CD4-positive, alpha-beta T cell treated with Interleukin-6 at 100 ng/mL for 8 hours (primary cell): ENCODE measurements around the gene TXNDC9.
A peak's percentile ranks its signal among the peaks of the same experiment; 100 is the strongest.
"Not testable (repeated sequence)": the region's sequence is repeated elsewhere in the genome, so short reads cannot be mapped to it uniquely, and the experiment has no call there.

Experiments used
- DNase-seq: peaks from one replicate; pipeline ENCODE4 v3.0.0-alpha.2; 2020; ENCODE audit warnings: mixed read lengths, low spot score

The TXNDC9 gene, protein sequence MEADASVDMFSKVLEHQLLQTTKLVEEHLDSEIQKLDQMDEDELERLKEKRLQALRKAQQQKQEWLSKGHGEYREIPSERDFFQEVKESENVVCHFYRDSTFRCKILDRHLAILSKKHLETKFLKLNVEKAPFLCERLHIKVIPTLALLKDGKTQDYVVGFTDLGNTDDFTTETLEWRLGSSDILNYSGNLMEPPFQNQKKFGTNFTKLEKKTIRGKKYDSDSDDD

DNA sequence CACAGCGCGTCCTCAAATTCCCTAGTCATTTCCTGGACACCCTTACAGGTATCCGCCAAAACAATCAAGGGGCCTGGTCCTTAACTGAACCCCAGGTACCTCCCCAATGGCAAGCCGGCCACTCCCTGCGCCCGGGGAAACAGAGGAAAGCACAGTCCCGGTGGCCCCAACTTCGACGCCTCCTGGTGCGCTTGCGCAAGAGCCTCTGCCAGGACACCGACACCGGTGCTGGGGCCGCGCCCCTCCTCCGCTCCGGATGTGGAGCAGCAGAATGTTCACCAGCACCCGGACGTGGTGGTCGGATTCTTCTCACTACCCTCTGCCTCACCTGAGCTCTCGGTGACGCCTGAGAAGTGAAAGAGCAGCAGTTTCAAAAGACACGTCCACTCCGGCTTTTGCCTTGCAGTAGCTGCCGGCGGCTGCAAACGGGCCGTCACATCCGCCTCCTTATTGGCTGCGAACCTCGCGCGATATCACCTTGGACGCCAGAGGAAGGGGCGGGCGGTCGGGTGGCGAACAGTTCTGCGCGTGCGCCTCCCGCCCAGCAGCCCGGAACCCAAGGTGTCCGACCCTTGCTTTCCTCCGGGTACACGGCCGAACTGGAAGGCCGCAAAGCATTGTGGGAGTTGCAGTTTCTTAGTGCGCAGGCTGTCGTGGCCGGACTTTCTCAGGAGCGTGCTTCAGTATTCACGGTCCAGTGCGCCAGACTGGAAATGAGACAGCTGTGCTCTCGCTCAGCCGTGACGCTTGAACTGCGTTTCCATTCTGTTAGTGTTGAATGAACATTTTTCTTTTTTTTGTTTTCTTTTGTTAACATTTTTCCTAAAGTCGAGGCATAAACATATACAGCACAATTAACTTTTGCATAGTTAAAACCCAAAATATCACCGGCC lies at the start of gene TXNDC9:
Gene TXNDC9, minus strand, starts transcription at position 423 of the 893 bp plus-strand sequence. CDS start 3,123 bp downstream, outside the sequence.
- DNase-seq, result peak; percentile 99

DNA sequence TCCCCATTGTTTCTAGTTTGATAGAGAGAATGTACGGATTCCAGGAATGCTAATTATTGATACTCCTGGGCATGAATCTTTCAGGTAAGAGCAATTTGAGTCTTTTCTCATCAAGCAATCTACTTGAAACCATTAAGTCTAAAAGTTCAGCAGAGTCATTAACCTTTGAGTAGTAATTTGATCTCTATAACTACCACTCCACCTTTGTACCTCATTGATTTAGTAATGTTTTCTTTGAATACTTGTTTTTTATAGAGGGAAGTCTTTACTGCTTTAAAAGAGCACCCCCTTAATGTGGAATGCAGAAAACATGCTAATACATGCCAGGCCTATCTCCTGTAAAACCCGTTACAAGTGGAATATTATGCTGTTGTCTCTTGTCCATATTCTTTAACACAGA lies 46.0 kb upstream of the TXNDC9 start:
- no peak for DNase-seq

DNA sequence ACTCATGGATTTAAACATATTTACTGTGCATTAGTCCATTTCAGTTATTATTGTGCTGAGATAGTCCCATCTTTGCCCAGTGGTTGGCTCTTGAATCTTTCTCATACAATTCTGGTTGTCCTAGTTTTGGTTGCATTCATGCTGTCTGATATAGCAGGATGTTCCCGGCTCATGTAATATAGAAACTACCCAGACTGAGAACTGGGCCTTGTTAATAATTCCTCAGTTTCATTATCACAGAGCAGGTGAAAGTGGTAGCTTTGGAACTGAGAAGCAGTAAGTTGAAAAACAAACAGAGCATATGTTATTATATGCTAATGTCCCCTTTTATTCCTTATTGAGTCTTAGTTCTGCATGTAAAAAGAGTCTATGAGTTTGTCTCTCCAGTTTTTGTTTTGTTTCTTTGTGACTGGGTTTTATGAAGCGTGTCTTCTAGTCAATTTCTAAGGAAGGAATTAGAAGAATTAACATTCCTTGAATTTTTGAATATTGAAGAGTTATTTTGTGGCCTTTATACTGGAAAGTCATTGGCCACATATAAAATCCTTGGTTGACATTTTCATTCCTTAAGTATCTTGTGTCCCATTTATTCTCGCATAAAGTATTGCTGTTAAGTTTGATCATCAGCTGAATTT lies 44.4 kb upstream of the TXNDC9 start:
- DNase-seq, result no peak

DNA sequence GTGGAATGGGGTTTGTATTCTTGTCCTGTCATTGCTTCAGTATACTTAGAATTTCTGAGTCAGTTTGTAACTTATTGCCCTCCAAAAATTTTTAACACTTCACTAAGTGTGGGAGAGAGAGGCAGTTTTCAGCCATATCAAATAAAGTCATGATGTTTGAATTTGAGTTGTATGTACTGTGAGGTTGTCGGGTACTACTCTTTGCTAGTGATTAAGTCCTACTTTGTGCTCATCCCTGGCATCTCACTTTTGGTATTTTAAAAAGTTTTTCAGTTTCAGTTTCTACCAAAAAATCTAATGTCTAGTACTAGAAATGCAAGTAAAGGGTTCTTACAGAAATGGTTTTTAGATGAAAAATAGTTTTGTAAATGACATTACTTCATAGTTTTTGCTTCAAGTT lies 41.7 kb upstream of the TXNDC9 start:
- DNase-seq, result no peak

DNA sequence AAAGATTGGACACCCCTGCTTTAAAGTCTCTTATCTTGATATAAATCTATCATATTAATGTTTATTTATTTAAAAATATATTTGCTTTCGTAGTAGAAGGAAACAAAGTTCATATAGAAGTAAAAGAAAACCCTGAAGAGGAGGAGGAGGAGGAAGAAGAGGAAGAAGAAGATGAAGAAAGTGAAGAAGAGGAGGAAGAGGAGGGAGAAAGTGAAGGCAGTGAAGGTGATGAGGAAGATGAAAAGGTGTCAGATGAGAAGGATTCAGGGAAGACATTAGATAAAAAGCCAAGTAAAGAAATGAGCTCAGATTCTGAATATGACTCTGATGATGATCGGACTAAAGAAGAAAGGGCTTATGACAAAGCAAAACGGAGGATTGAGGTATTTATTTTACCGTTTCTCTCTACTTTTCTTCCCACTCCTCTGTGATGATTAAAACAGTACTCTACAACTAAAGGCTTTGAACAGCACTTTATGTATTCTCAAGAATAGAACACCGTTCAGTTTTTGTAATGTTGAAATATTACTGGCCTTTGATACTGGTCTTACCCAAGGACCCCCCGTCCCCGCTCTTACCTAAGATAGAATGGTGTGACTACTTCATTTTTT lies 40.2 kb upstream of the TXNDC9 start:
- no peak for DNase-seq

DNA sequence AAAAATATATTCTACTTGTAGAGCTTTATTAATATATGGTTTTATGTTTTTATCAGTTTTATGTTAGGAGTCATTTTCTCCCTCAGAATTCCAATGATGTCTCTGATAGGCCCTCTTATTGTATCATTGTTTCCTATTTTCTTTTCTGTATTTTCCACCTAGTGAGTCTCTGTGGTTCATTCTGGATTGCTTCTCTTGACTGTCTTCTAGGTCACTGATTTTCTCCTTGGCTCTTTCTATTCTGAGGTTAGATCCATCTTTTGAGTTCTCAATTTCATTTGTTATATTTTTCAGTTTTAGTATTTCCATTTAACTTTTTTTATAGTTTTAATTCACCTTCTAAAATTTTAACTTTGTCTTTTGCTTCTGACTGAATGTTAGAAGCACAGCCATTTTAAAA lies 38.6 kb upstream of the TXNDC9 start:
- DNase-seq, result no peak

DNA sequence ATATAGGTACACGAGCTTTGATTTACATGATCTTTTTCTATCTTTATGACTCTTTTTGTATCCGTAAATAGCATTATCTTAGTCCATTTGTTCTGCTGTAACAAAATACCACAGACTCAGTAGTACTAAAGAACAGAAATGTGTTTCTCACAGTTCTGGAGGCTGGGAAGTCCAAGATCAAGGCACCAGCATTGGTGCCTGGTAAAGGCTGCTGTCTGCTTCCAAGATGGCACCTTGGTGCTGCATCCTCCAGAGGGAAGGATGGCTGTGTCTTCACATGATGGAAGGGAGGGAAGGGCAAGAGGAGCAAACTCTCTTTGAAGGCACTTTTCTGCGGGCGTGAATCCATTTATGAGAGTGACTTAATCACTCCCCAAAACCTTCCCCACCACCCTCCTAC lies 37.0 kb upstream of the TXNDC9 start:
- no peak for DNase-seq

DNA sequence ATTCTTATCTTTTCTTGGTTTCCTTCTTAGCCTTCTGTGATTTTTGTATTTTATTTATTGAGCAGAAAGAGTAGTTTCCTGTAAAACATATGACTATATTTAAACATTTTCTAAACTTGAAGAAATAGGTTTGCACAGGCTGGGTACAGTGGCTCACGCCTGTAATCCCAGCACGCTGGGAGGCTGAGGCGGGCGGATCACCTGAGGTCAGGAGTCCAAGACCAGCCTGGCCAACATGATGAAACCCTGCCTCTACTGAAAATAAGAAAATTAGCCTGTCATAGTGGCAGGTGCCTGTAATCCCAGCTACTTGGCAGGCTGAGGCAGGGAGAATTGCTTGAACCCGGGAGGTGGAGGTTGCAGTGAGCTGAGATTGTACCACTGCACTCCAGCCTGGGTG lies 32.7 kb upstream of the TXNDC9 start:
- not testable (repeated sequence) for DNase-seq

DNA sequence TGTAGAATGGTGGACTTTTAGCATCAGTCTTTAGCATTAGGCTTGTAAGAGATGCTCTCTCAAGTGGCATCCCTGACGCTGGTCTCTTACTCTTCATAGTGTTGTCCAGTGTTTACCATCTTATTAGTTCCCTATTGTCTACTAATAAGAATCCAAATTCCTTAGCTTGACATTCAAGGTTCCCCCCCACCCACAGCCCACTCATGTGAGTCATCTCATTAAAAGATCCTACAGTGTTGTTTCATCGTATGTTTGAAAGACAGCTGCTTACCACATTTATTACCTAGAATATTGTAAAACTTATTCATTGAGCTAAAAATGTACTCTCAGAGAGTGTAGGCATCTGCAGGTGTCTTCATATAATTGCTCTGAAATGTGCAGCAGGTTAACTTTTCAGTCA lies 29.5 kb upstream of the TXNDC9 start:
- no peak for DNase-seq

DNA sequence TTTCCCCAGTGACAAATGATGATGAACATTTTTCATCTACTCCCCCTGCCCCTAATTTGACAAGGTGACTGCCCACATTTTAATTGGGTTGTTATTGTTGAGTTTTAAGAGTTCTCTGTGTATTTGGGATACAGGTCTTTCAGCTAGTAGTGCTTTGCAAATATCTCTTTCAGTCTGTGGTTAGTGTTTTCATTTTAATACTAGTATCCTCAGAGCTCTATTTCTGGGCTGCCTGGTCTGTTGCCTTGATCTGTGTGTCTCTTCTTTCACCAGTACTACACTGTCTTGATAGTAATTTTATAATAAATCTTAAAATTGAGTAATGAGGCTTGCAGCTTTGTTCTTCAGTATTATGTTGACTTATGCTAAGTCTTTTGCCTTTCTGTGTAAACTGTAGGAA lies 20.7 kb upstream of the TXNDC9 start:
- no peak for DNase-seq

DNA sequence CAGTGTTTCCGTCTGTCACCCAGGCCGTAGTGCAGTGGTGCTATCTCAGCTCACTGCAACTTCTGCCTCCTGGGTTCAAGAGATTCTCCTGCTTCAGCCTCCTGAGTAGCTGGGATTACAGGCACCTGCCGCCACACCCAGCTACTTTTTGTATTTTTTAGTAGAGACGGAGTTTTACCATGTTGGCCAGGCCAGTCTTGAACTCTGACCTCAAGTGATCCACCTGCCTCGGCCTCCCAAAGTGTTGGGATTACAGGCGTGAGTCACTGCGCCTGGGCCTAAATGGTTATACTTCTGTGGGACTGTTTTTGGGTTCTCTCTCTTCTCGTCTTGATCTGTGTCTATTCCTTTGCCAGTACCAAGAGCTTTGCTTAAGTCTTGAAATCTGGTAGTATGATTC lies 18.7 kb upstream of the TXNDC9 start:
- not testable (repeated sequence) for DNase-seq

DNA sequence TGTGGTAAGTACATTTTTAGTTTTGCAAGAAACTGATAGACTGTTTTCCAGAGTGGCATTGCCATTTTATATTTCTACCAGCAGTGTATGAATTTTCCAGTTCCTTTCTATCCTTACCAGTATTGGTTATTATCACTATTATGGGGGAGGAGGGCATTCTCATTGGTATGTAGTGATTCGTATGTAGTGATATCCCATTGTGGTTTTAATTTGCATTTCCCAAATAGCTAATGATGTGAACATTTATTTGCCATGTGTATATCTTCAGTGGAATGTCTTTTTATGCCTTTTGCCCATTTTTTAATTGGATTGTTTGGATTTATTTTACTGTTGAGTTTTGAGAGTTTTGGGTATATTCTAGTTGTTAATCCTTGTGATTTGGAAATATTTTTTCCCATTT lies 17.9 kb upstream of the TXNDC9 start:
- DNase-seq, result no peak

DNA sequence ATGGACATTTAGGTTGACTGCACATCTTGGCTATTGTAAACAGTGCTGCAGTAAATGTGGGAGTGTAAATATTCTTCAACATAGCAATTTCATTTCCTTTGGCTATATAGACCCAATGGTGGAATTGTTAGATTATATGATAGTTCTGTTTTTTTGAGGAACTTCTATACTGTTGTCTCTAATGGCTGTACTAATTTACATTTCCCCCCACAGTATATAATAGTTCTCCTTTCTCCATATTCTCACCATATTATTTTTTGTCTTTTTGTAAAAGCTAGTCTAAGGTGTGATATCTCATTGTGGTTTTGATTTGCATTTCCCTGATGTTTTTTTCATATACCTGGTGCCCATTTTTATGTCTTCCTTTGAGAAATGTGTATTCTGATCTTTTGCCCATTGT lies 14.1 kb upstream of the TXNDC9 start:
- DNase-seq, result no peak

DNA sequence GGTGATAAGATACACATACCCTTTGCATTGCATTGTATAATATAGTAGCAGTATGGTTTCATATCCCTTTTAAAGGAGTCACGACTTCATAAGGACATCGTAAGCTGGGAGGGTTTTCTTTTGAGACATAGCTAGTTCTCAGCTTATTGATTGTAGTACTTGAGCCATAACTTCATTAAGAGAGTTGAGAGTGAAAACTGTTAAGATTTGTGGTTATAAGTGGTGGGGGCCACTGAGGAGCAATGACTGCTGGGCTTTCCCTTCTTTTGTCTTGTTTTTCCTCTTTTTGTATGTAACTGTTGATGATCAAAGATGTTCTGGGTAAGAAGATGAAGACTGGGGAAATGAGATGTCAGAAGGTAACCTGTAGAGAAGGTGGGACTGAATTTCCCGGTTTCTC lies 12.0 kb upstream of the TXNDC9 start:
- DNase-seq, result no peak

DNA sequence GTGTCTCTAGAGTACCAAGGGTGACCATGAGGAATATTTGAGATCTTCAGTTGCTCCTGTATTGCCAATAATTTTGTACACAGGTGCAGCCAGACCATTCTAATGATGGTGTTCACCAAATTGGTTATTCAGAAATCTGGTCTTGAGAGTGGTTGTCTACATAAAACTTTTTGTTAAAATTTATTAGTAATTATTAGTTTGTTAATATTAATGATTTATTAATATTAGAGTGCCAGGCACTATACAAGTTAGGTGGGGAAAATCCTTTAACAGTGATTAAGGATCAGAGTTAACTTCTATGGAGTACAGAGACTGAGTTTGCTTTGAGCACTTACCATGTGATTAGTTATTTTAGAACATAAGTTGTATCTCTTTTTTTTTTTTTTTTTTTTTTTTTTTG lies 10.1 kb upstream of the TXNDC9 start:
- DNase-seq, result no peak

DNA sequence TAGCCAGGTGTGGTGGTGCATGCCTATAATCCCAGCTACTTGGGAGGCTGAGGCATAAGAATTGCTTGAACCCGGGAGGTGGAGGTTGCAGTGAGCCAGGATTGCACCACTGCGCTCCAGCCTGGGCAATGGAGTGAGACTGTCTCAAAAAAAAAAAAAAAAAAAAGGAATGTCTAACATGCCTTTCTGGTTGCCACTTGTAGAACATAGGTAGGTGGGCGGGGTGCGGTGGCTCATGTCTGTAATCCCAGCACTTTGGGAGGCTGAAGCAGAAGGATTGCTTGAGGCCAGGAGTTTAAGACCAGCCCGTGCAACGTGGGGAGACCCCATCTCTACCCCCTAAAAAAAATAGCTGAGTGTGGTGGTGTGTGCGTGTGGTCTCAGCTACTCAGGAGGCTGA lies 9.3 kb upstream of the TXNDC9 start:
- not testable (repeated sequence) for DNase-seq

DNA sequence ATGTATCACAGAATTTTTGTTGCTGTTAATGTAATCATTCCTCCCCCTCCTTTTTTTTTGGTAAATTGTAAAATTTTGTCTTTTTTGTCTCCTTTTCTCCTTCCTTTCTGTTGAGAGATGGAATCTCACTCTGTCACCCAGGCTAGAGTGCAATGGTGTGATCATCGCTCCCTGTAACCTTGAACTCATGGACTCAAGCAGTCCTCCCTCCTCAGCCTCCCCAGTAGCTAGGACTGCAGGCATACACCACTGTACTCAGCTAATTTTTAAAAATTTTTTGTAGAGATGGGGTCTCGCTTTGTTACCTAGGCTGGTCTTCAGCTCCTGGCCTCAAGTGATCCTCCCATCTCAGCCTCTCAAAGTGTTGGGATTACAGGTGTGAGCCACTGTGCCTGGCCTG lies 6.4 kb upstream of the TXNDC9 start:
- DNase-seq, result no peak

DNA sequence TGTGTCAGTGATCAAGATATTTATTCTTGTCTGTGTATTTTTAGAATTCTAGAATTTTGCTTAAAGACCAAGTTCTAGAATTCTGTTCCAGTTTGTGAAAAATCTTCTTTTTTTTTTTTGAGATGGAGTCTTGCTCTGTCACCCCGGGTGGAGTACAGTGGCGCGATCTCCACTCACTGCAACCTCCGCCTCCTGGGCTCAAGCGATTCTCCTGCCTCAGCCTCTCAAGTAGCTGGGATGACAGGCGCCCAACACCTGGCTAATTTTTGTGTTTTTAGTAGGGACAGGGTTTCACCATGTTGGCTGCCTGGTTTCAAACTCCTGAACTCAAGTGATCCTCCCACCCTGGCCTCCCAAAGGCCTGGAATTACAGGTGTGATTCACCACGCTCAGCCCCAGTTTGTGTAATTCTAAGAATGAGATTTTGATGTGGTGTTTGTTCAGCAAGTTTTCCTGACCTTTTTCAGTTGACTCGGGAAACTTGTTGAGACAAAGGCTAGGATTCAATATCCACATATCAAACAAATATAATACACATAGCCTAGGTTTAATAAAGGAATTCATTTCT lies 4.6 kb upstream of the TXNDC9 start:
- DNase-seq, result no peak

DNA sequence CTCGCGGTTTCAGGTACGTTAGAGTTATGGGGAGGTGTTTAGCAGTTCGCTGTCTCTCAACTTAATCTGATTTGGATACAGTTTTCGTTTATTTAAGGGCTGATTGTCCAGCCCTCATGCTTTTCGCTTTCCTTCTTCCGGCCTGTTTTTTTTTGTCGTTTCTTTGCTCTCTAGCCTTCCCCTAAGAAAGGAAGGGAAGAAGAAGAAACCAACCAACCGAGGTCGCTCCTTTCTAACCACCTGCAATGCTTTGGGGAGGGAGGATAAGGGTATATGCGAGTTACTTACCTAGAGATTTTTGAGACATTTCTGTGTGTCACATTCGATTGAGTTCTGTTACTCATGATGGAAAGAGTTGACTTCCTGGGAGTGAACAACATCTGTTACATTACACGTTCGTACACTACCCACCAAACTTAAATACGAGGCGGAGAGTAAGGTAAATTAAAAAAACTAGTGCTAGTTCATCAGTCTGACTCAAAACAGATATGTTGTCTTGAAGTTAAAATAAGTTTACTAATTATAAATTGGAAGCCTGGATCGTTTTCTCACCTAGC lies 2.0 kb upstream of the TXNDC9 start:
- DNase-seq, result peak; percentile 1

DNA sequence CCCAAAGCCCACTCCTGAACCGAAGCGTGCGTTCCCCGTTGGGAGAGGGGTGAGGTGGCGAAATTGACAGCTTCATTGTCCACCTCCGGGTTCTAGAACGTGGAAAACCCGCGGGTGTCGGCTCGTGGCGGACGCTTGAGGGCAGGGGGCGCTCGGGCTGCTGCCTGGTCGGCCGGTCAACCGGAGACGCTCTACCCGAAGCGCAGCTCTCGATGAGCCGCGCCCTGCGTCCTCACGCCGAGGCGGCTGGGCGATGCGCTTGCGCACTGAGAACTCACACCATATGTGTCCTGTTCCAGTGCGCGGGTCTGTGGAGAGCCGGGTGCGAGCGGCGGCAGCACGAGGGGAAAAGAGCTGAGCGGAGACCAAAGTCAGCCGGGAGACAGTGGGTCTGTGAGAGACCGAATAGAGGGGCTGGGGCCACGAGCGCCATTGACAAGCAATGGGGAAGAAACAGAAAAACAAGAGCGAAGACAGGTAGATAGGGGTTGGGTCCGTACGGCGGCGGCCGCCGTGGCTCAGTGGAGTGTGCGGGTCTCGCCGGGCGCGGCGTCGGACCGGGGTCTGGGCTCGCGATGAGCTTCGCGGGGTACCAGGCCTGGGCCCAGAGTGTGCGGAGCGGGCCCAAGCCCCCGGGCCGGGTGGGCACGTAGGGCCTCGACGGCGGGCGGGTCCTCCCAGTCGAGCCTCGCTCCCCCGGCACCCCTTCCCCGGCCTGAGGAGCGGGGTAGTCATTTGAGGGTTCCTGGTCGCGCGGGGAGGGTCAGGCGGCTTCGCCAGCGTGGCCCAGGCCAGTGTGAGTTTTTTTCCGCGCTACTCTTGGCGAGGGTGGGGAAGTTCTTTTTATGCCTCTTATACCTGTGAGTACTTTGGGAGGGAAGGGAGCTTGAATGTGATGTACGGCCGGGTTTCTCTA lies 1.2 kb upstream of the TXNDC9 start, which contains the start of gene EIF5B:
Gene EIF5B, plus strand, starts transcription at position 277 of the 916 bp plus-strand sequence. Its CDS starts 166 bp downstream, at position 443.
- DNase-seq, result peak; percentile 95

DNA sequence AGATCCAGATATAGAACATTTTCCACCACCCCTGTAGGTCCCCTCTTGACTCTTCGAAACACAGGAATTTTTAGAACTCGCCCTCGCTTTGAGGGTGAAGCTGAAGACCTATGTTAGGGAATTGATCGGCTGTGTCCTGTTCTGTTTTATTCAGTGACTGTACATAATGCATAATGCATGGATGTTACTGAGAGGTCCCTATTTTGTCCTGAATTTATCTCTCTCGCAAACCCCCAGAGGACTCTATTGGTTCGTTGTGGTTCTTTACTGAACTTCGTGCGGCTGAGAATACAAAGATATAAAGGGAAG lies 625 bp upstream of the TXNDC9 start:
- DNase-seq, result no peak
